Activated CD4-positive, alpha-beta T cell treated with anti-CD3 and anti-CD28 coated beads for 36 hours (primary cell): Measurements from ENCODE around the gene TSPYL6. TPM values are rescaled to one million over a fixed set of nuclear protein-coding genes. Genes with fewer than 3 reads are reported as not detected.
"Not testable (repeated sequence)": the region's sequence is repeated elsewhere in the genome, so short reads cannot be mapped to it uniquely, and the experiment has no call there.

Experiments used
- ATAC-seq: fragments of 200-7000 bp; cut with Tn5 transposase; one replicate; pipeline ENCODE4 v1.10.0; 2021; ENCODE audit warnings: mild to moderate bottlenecking, moderate library complexity
- CTCF ChIA-PET: fragments of 350-600 bp; sonication (Branson Sonifier 250); formaldehyde crosslinking; loops from one replicate; lab custom pipeline; 2021; ENCODE audit warnings: antibody characterized with exemption; lab: Charles Lee
- POLR2A ChIA-PET: fragments of 350-600 bp; sonication (Branson Sonifier 250); formaldehyde crosslinking; loops from one replicate; lab custom pipeline; 2021; ENCODE audit warnings: antibody characterized with exemption, inconsistent platforms; lab: Charles Lee
- DNase-seq: peaks from one replicate; pipeline ENCODE4 v3.0.0-alpha.2; 2020
- H3K27ac Mint-ChIP-seq: one replicate; pipeline ENCODE4 v1.8.0; 2021; ENCODE audit warnings: mixed read lengths
- H3K27me3 Mint-ChIP-seq: one replicate; pipeline ENCODE4 v1.8.0; 2021; ENCODE audit warnings: mixed read lengths
- H3K36me3 Mint-ChIP-seq: one replicate; pipeline ENCODE4 v1.8.0; 2021; ENCODE audit warnings: low read depth, mixed read lengths
- H3K4me1 Mint-ChIP-seq: one replicate; pipeline ENCODE4 v1.8.0; 2021; ENCODE audit warnings: mixed read lengths
- H3K4me3 Mint-ChIP-seq: one replicate; pipeline ENCODE4 v1.8.0; 2021; ENCODE audit warnings: mild to moderate bottlenecking, moderate library complexity, mixed read lengths
- H3K9me3 Mint-ChIP-seq: one replicate; pipeline ENCODE4 v1.8.0; 2021; ENCODE audit warnings: low read depth, mixed read lengths
- intact Hi-C, 2 experiments: fragments of 100-400 bp; cut with DNase I in 1 of 2; cut with micrococcal nuclease in 1 of 2; formaldehyde crosslinking; loops; one replicate each; pipeline versions ENCODE4 v1.14.2 to v1.15.1; 2022 to 2024; cut with DNase I, micrococcal nuclease
- total RNA-seq, 2 experiments: library from RNA; stranded (reverse); gene quantifications; one replicate each; pipeline ENCODE4 v1.2.3, GENCODE V29; 2021

TSPYL6 gene
- total RNA-seq = not detected

DNA sequence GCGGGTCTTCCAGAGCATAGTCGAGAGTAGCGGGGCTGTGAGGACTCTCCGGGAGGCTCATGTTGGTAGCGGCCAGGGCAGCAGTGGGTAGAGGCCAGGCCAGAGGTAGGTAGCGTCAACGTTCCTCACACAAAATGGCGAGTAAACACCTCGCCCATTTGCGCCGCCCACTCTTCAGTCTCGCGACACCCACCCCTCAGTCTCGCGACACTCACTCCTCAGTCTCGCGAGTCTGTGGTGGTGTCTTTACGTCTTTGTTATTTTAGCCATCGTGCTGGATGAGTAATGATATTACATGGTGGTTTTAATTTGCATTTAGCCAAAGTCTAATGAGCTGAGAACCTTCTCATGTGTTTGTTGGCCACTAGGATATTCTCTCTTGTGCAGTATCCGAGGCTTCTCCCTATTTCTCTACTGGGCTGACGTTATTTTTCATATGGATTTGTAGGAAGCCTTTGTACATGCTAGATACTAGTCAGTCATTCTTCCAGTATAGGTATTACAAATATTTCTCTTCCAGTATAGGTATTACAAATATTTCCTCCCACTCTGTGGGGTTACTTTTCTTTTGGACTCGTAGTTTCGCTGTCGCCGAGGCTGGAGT is at the start of gene TSPYL6:
Gene TSPYL6, minus strand, starts transcription at position 139 of the 604 bp plus-strand sequence. Its CDS starts 78 bp downstream, at position 61.
- Mint-ChIP-seq H3K36me3 (peaks cover 13% of the 10 kb centered on the region), H3K4me1 (no peaks in the 10 kb centered on the region), H3K27me3 (no peaks in the 10 kb centered on the region), H3K4me3 (no peak within 1 kb of the TSS), H3K9me3 (peaks cover 2% of the 10 kb centered on the region), H3K27ac (no peak within 1 kb of the TSS)
- POLR2A ChIA-PET = no interaction called here
- ATAC-seq = no peak
- intact Hi-C loops = no loop called here
- DNase-seq = no peak
- CTCF ChIA-PET = no interaction called here

DNA sequence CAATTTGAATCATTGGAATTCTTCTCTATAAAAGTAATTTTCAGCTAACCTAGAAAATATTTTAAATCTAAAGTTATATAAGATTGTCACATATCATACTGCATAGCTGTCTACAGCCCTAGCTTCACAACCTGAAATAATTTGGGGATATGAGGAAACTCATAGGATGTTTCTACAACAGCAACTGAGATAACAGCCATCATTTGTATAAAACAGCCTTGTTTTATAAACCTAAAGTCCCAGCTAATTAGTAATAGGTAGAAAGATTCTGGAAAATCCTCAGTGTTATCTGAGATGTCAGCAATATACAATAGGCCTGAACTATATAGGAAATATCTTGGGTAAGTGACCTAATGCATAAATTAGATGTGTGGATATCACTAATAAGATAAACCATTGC is 47.6 kb upstream of the TSPYL6 start:
- intact Hi-C loops = no loop called here
- H3K9me3 Mint-ChIP-seq = no peaks in the 10 kb centered on the region

DNA sequence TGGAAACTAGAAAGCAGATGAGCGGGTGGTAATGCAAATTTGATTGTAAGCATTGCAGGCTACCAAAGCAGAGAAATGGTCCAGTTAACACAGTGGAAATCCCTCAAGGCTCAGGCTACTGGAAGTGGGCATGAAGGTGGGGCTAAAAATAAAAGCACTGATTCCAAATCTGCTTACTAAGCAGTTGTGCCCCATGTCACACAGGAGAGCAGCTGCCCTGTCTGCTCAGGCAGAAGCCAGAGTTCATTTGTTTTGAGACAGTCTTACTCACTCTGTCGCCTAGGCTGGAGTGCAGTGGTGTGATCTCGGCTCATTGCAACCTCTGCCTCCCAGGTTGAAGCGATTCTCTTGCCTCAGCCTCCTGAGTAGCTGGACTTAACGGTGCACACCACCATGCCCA is 42.5 kb upstream of the TSPYL6 start:
- H3K27ac Mint-ChIP-seq = no peak overlapping the region
- POLR2A ChIA-PET = no interaction called here
- no peak for ATAC-seq

More for the DNA sequence above, 47.6 kb upstream of the TSPYL6 start:
- H3K4me3 Mint-ChIP-seq = no peak overlapping the region
- no peaks in the 10 kb centered on the region for H3K36me3 Mint-ChIP-seq
- no peaks in the 10 kb centered on the region for H3K4me1 Mint-ChIP-seq
- POLR2A ChIA-PET = no interaction called here
- CTCF ChIA-PET = interaction anchor here (0.6 to 0.7 kb wide), 2 partner anchors 221 to 508 kb away, joined by 3 to 4 read pairs; no protein-coding TSS in a partner anchor
- no peaks in the 10 kb centered on the region for H3K27me3 Mint-ChIP-seq
- no peak for ATAC-seq
- no peak overlapping the region for H3K27ac Mint-ChIP-seq
- no peak for DNase-seq

DNA sequence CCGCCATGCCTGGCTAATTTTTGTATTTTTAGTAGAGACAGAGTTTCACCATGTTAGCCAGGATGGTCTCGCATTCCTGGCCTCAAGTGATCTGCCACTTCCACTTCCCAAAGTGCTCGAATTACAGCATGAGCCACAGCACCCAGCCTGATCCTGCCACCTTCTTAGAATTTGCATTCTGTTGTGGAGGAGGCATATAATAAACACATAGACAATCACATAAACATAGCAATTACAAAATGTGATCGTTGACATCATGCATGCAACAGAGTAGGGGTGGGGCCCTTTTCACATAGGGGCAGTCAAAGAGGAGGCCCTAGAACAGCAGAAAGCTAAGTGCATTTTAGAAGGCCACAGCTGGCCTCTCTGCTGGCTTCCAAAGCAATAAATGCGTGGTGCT is 39.9 kb upstream of the TSPYL6 start:
- DNase-seq (no peak), ATAC-seq (no peak)
- Mint-ChIP-seq H3K27me3 (no peaks in the 10 kb centered on the region), H3K36me3 (no peaks in the 10 kb centered on the region), H3K27ac (no peak overlapping the region), H3K9me3 (no peaks in the 10 kb centered on the region), H3K4me3 (no peak overlapping the region), H3K4me1 (no peaks in the 10 kb centered on the region)
- intact Hi-C loops = no loop called here
- ChIA-PET CTCF (no interaction called here), POLR2A (no interaction called here)

More for the DNA sequence above, 42.5 kb upstream of the TSPYL6 start:
- CTCF ChIA-PET = interaction anchor here (0.6 kb wide), 1 partner anchor 32 kb away, joined by 4 read pairs; no protein-coding TSS in a partner anchor
- Mint-ChIP-seq H3K36me3 (no peaks in the 10 kb centered on the region), H3K4me1 (no peaks in the 10 kb centered on the region), H3K4me3 (no peak overlapping the region), H3K27me3 (no peaks in the 10 kb centered on the region), H3K9me3 (no peaks in the 10 kb centered on the region)
- intact Hi-C loops = no loop called here
- DNase-seq = no peak

DNA sequence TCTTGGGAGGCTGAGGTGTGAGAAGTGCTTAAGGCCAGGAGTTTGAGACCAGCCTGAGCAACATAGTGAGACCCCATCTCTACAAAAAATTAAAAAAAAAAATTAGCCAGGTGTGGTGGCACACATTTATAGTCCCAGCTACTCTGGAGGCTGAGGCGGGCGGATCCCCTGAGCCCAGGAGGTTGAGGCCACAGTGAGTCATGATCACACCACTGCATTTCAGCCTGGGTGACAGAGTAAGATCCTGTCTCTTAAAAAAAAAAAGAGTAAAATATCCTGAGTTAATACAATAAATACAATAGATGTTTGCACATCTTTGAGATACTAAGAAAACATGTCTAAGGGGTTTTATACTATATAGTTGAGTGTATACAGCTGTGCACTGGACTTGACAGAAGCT is 38.6 kb upstream of the TSPYL6 start:
- CTCF ChIA-PET, H3K9me3 Mint-ChIP-seq, ATAC-seq, POLR2A ChIA-PET, intact Hi-C loops, DNase-seq, H3K4me3 Mint-ChIP-seq, H3K27me3 Mint-ChIP-seq, H3K36me3 Mint-ChIP-seq, H3K4me1 Mint-ChIP-seq, H3K27ac Mint-ChIP-seq: not testable (repeated sequence)

DNA sequence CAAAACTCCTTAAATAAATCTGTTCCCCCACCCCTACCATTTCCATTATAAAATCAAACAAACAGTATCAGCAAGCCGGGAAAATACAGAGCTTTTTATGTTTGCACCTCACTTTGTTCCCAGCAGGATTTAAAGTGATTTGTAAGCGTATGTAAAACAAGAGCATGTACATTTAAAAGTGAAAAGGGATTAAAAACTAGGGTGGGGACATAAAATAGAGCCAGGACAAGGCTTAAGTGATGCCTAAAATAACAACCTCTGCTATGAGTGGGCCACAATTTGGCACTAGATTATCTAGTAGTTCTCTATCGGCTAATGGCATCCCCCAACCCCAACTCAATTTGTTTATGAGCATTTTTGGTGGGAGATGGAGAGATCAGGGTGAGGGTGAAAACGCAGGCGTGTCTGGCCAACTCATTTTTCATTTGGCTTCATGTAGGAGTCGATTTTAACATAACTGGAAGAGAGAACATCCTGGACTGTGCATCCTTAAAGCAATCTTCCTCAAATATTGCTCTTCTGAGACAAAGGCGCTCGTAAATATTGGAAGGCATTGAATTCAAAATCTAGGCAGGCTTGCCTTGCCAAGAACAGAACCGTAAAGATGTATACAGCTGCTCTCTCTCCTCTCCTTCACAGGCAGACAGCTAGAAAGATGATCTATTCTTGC is 34.5 kb upstream of the TSPYL6 start:
- no peak overlapping the region for H3K27ac Mint-ChIP-seq
- H3K9me3 Mint-ChIP-seq = no peaks in the 10 kb centered on the region
- ATAC-seq (no peak), DNase-seq (no peak)
- no peaks in the 10 kb centered on the region for H3K27me3 Mint-ChIP-seq
- ChIA-PET POLR2A (no interaction called here), CTCF (no interaction called here)
- H3K36me3 Mint-ChIP-seq = peaks cover under 1% of the 10 kb centered on the region
- no peaks in the 10 kb centered on the region for H3K4me1 Mint-ChIP-seq
- H3K4me3 Mint-ChIP-seq = no peak overlapping the region
- intact Hi-C loops = no loop called here

DNA sequence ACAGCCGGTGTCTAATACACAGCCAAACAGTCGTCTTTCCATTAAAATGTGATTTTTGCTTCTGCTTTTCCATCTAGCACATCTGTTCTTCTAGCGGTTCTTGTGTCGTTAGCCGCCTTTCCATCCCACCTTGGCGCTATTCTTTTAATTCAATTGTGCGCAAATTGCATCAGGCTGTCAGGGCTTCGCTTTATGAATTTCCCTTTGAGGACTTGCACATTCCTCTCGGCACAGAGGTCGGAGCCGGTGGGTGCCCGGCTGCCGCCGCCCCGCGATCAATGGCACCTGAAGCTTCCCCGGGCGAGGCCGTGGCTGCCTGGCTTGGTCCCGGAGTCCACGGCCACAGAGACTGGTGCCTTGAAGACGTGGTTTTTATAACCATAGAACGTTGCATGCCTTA is 33.9 kb upstream of the TSPYL6 start:
- H3K4me3 Mint-ChIP-seq = no peak overlapping the region
- DNase-seq = no peak
- intact Hi-C loops = no loop called here
- no peak overlapping the region for H3K27ac Mint-ChIP-seq
- POLR2A ChIA-PET = no interaction called here
- CTCF ChIA-PET = no interaction called here
- H3K27me3 Mint-ChIP-seq = no peaks in the 10 kb centered on the region
- H3K4me1 Mint-ChIP-seq = no peaks in the 10 kb centered on the region
- H3K36me3 Mint-ChIP-seq = peaks cover 1% of the 10 kb centered on the region
- H3K9me3 Mint-ChIP-seq = no peaks in the 10 kb centered on the region
- no peak for ATAC-seq

DNA sequence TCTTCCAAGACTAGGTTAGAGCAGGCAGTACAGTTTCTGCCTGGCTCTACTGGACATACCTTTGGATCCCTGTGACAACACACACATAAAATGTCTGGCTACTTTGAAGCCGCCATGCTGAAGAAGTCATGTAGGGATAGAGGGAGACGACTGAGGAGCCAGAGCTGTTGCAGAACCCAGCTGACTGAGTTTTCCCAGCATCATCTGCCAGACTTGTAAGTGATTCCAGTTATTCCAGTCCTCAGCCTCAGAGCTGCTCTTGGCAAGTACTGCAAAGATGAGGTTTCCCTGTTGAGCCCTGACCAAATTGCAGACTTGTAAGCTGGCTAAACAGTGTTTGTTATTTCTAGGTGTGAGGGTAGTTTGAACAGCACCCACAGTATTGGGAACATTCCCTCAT is 31.5 kb upstream of the TSPYL6 start:
- peaks cover 1% of the 10 kb centered on the region for H3K36me3 Mint-ChIP-seq
- H3K27me3 Mint-ChIP-seq = no peaks in the 10 kb centered on the region
- intact Hi-C loops = no loop called here
- peaks cover 2% of the 10 kb centered on the region for H3K4me1 Mint-ChIP-seq
- ChIA-PET CTCF (no interaction called here), POLR2A (no interaction called here)
- DNase-seq (no peak), ATAC-seq (no peak)
- H3K4me3 Mint-ChIP-seq = no peak overlapping the region
- no peak overlapping the region for H3K27ac Mint-ChIP-seq
- no peaks in the 10 kb centered on the region for H3K9me3 Mint-ChIP-seq

DNA sequence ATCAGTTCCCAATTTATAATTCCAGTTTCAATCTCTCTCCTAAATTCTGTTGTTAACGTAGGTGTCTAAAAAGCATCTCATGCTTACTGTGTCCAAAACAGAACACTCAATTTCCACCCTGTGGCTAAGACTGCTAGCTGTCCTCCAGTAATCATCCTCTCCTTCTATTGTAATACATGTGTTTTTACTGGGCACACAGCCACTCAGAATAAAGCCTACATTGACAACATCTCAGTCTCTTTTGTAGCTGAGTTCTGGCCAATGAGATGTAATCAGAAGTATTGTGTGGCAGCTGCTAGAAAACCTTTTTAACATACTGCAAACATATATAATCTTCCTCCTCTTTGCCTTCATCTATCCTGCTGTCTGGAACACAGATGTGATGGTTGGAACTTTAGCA is 29.4 kb upstream of the TSPYL6 start:
- Mint-ChIP-seq H3K27me3 (no peaks in the 10 kb centered on the region), H3K4me1 (peaks cover 5% of the 10 kb centered on the region), H3K4me3 (no peak overlapping the region), H3K9me3 (no peaks in the 10 kb centered on the region), H3K36me3 (peaks cover 1% of the 10 kb centered on the region), H3K27ac (no peak overlapping the region)
- ChIA-PET CTCF (no interaction called here), POLR2A (no interaction called here)
- DNase-seq (no peak), ATAC-seq (no peak)
- intact Hi-C loops = no loop called here

DNA sequence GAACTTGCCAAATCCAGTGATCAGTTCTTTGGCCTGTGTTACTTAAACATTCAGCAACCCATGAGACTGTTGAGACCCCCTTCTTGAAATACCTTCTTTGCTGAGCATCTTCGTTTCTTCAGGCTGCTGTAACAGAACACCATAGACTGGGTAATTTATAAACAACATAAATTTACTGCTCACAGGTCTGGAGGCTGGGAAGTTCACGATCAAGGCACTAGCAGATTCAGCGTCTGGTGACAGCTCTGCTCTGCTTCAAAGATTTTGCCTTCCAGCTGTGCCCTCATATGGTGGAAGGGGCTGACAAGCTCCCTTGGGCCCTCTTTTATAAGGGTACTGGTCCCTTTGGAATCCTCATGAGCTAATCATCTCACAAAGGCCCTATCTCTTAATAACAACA is 28.8 kb upstream of the TSPYL6 start:
- ATAC-seq (no peak), DNase-seq (no peak)
- no peaks in the 10 kb centered on the region for H3K9me3 Mint-ChIP-seq
- intact Hi-C loops = no loop called here
- no peak overlapping the region for H3K4me3 Mint-ChIP-seq
- POLR2A ChIA-PET = no interaction called here
- H3K4me1 Mint-ChIP-seq = peaks cover 5% of the 10 kb centered on the region
- no peaks in the 10 kb centered on the region for H3K27me3 Mint-ChIP-seq
- CTCF ChIA-PET = no interaction called here
- H3K36me3 Mint-ChIP-seq = peaks cover 1% of the 10 kb centered on the region
- no peak overlapping the region for H3K27ac Mint-ChIP-seq

DNA sequence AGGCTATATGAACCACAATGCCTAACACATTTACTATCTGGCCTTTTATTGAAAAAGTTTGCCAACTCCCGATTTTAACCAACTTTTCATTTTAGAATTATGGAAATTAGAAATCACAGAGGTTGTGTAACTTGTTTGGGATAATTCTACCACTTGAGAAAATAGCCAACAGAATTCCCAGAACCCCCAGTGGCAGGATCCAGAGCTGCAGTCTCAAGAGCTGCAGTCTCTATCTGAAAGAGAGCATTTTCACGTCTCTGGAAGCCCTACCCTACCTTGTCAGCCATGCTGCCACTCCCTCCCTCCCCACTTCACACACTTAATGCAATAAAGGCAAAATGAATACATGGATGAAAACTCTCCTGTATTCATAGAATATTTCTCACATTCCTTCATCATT is 23.4 kb upstream of the TSPYL6 start:
- DNase-seq (no peak), ATAC-seq (no peak)
- CTCF ChIA-PET = no interaction called here
- POLR2A ChIA-PET = no interaction called here
- Mint-ChIP-seq H3K9me3 (no peaks in the 10 kb centered on the region), H3K27ac (no peak overlapping the region), H3K36me3 (no peaks in the 10 kb centered on the region), H3K27me3 (no peaks in the 10 kb centered on the region), H3K4me3 (no peak overlapping the region), H3K4me1 (peaks cover 11% of the 10 kb centered on the region)
- intact Hi-C loops = no loop called here

DNA sequence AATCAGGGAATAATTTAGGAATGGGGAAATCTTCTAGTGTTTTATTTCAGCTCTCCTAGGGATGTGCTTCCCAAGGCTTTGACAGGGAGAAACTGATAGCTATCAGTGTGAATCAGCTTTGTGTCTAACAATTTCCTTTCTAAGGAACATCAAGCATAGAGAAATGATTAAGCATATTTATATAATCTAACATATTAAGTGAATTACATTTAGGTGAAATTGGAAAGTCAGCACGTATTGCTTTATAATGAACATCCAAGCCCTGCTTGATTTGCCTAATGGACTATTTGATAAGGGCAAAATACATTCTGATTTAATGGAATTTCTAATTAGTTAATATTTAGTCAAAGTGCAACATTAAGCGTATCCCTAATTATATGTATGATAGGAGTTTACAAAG is 19.5 kb upstream of the TSPYL6 start:
- intact Hi-C loops = no loop called here
- ATAC-seq = no peak
- ChIA-PET CTCF (interaction anchor here (0.6 kb wide), 1 partner anchor 933 kb away, joined by 3 read pairs; no protein-coding TSS in a partner anchor), POLR2A (no interaction called here)
- H3K4me1 Mint-ChIP-seq = peaks cover 8% of the 10 kb centered on the region
- H3K27ac Mint-ChIP-seq = peak overlapping the region; percentile 13
- H3K36me3 Mint-ChIP-seq = peaks cover 12% of the 10 kb centered on the region
- H3K9me3 Mint-ChIP-seq = no peaks in the 10 kb centered on the region
- H3K4me3 Mint-ChIP-seq = no peak overlapping the region
- no peak for DNase-seq
- no peaks in the 10 kb centered on the region for H3K27me3 Mint-ChIP-seq
